Activated naive CD8-positive, alpha-beta T cell treated with anti-CD3 and anti-CD28 coated beads, Interleukin-2, amount 50 U/mL, for 24 hours (primary cell): ENCODE measurements around the gene CLDN5.
A peak's percentile ranks its signal among the peaks of the same experiment; 100 is the strongest.
"Not testable (repeated sequence)": the region's sequence is repeated elsewhere in the genome, so short reads cannot be mapped to it uniquely, and the experiment has no call there.

ENCODE experiments used
- ATAC-seq: fragments of 150-1000 bp; cut with Tn5 transposase; one replicate; pipeline ENCODE4 v1.10.0; 2021
- DNase-seq: peaks from one replicate; pipeline ENCODE4 v3.0.0; 2021
- H3K27ac Mint-ChIP-seq: one replicate; pipeline ENCODE4 v1.8.0; 2021; ENCODE audit warnings: mild to moderate bottlenecking, mixed read lengths
- H3K27me3 Mint-ChIP-seq: one replicate; pipeline ENCODE4 v1.8.0; 2021; ENCODE audit warnings: mixed read lengths
- H3K36me3 Mint-ChIP-seq: one replicate; pipeline ENCODE4 v1.8.0; 2021; ENCODE audit warnings: low read depth, mixed read lengths
- H3K4me1 Mint-ChIP-seq: one replicate; pipeline ENCODE4 v1.8.0; 2021; ENCODE audit warnings: mixed read lengths
- H3K4me3 Mint-ChIP-seq: one replicate; pipeline ENCODE4 v1.8.0; 2021; ENCODE audit warnings: mild to moderate bottlenecking, moderate library complexity, mixed read lengths
- H3K9me3 Mint-ChIP-seq: one replicate; pipeline ENCODE4 v1.8.0; 2021; ENCODE audit warnings: mixed read lengths

CLDN5 gene

DNA sequence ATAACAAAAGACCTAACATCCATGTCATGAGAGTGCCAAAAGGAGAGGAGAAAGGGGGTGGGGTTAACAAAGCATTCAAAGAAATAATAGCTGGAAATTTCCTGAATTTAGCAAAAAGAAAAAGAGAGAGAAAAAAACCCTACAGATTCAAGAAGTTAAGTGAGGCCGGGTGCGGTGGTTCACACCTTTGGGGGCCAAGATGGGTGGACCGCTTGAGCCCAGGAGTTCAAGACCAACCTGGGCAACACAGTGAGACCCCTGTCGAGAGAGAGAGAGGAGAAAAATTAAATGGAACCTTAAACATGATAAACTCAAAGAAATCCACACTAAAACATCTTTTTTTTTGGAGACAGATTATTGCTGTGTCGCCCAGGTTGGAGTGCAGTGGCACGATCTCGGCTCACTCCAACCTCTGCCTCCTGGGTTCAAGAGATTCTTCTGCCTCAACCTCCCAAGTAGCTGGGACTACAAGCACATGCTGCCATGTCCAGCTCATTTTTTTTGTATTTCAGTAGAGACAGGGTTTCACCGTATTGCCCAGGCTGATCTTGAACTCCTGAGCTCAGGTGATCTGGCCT lies 8.9 kb upstream of the CLDN5 start:
- Mint-ChIP-seq H3K36me3 (no peaks in the 10 kb centered on the region), H3K9me3 (no peaks in the 10 kb centered on the region)
- DNase-seq: no peak

DNA sequence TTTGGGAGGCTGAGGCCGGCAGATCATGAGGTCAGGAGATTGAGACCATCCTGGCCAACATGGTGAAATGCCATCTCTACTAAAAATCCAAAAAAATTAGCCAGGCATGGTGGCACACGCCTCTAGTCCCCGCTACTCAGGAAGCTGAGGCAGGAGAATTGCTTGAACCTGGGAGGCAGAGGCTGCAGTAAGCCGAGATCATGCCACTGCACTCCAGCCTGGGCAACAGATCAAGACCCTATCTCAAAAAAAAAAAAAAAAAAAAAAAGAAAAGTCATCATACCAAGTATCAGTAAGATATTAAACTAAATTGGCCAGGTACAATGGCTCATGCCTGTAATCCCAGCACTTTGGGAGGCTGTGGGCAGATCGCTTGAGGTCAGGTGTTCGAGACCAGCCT lies 7.1 kb upstream of the CLDN5 start:
- ATAC-seq, H3K9me3 Mint-ChIP-seq, H3K4me3 Mint-ChIP-seq, H3K27ac Mint-ChIP-seq, DNase-seq, H3K36me3 Mint-ChIP-seq, H3K4me1 Mint-ChIP-seq: not testable (repeated sequence)
- peaks cover 11% of the 10 kb centered on the region for H3K27me3 Mint-ChIP-seq

More for the DNA sequence above, 8.9 kb upstream of the CLDN5 start:
- ATAC-seq: no peak
- Mint-ChIP-seq H3K27me3 (peaks cover 9% of the 10 kb centered on the region), H3K4me3 (no peak overlapping the region), H3K27ac (no peak overlapping the region), H3K4me1 (no peaks in the 10 kb centered on the region)

DNA sequence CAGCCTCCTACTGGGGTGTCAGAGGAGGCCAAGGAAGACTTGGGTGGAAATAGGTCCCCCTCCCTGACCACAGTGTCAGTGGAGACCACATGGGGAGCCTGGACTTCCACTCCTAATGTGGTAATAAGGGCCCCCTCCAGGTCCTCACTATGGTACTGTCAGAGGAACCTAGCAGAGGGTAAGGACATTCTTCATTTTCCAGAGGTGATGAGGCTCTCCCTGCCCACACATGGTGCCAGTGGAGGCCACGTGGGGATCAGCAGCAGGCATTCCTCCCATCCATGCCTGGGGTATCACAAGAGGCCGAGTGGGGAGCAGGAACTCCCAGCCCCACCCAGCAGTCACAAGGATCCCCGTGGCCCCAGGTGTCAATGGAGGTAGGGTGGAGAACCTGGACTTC lies 6.5 kb upstream of the CLDN5 start:
- H3K27ac Mint-ChIP-seq: no peak overlapping the region
- no peak overlapping the region for H3K4me3 Mint-ChIP-seq
- no peak for ATAC-seq
- no peaks in the 10 kb centered on the region for H3K36me3 Mint-ChIP-seq
- no peaks in the 10 kb centered on the region for H3K4me1 Mint-ChIP-seq
- H3K27me3 Mint-ChIP-seq: peaks cover 17% of the 10 kb centered on the region
- DNase-seq: no peak
- no peaks in the 10 kb centered on the region for H3K9me3 Mint-ChIP-seq

DNA sequence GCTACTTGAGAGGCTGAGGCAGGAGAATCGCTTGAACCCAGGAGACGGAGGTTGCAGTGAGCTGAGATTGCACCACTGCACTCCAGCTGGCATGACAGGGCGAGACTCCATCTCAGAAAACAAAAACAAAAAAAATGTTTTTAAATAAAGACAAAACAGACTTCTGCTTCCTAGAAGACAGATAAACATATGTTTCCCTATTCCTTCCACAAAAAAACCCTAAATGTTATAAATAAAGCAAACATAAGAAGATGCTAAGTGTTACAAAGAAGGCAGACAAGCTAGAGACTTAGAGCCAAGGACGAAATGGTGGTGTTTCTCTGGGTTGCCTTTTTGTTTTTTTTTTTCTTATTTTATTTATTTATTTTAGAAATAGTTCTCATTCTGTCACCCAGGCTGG lies 5.6 kb upstream of the CLDN5 start:
- Mint-ChIP-seq H3K4me3 (no peak overlapping the region), H3K36me3 (no peaks in the 10 kb centered on the region), H3K9me3 (no peaks in the 10 kb centered on the region), H3K27ac (no peak overlapping the region), H3K27me3 (peaks cover 25% of the 10 kb centered on the region), H3K4me1 (peaks cover 3% of the 10 kb centered on the region)
- DNase-seq: no peak
- no peak for ATAC-seq

DNA sequence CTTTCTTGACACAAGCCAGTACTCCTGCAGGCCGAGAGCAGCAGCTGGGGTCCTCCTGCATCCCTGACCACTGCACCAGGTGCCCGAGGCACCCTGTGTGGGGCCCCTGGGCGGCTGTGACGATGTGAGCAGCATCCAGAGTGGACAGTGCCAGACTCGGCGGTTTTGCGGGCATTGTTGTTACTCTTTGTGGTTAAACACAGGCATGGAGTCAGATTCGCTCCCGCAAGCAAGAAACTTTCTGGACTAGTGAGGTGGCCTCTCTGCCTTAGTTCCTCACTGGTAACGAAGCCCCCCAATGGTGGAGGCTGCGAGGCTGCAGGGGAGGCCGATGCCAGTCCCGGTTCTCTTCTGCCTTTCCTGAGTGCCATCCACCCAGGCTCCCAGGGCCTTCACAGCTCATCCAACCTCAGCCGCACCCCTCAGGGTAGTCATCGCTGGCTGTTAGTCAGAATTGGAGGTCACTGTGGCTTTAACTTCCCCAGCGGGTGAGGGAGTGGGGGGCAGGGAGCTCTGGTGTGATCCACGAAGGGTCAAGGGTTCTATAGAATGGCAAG lies 3.7 kb upstream of the CLDN5 start:
- ATAC-seq (no peak), DNase-seq (no peak)
- Mint-ChIP-seq H3K27me3 (peaks cover 31% of the 10 kb centered on the region), H3K4me3 (no peak overlapping the region), H3K4me1 (peaks cover 7% of the 10 kb centered on the region), H3K9me3 (no peaks in the 10 kb centered on the region), H3K27ac (no peak overlapping the region), H3K36me3 (no peaks in the 10 kb centered on the region)

DNA sequence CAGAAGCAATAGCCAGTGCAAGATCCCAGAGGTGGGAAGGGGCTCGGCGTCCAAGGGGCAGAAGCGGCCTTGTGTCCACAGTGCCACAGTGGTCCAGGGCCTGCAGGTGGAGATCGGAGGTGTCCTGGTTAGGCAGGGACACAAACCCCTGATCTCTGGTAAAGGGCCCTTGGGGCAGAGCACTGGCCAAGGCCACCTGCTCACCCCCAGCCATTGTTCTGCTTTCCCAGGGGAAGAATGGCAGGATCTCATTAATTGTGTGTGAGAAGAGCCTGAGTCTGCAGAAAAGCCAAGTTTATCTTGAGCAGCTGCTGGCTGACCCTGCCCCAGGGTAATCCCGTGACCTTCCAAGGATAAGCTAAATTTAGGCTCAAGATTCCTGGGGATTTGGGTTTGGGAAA lies 3.1 kb upstream of the CLDN5 start:
- Mint-ChIP-seq H3K36me3 (no peaks in the 10 kb centered on the region), H3K4me1 (peaks cover 10% of the 10 kb centered on the region), H3K27me3 (peaks cover 32% of the 10 kb centered on the region), H3K9me3 (no peaks in the 10 kb centered on the region), H3K27ac (no peak overlapping the region), H3K4me3 (no peak overlapping the region)
- ATAC-seq (no peak), DNase-seq (no peak)

DNA sequence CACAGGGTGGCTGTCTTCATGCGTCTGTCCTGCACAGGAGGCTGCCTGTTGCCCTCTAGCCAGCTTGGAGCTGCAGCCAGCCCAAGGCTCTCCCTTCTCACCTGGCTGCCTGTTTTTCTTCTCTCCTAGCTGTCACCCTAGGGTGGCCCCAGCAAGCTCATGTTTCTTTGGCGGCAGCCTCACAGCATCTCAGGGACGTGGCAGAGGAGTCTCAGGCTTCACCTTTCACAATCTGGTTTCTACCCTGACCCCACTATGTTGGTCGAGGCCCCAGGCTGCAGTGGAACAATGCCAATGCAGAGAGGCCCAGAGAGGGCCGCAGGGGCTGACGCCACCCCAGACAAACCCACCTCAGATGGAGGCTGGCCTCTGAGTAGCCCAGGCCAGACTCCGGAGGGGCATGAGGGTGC lies 2.5 kb upstream of the CLDN5 start:
- ATAC-seq (no peak), DNase-seq (no peak)
- no peaks in the 10 kb centered on the region for H3K9me3 Mint-ChIP-seq
- H3K4me3 Mint-ChIP-seq: no peak overlapping the region
- H3K36me3 Mint-ChIP-seq: peaks cover 3% of the 10 kb centered on the region
- H3K27ac Mint-ChIP-seq: no peak overlapping the region
- H3K27me3 Mint-ChIP-seq: peaks cover 32% of the 10 kb centered on the region
- H3K4me1 Mint-ChIP-seq: peaks cover 10% of the 10 kb centered on the region

DNA sequence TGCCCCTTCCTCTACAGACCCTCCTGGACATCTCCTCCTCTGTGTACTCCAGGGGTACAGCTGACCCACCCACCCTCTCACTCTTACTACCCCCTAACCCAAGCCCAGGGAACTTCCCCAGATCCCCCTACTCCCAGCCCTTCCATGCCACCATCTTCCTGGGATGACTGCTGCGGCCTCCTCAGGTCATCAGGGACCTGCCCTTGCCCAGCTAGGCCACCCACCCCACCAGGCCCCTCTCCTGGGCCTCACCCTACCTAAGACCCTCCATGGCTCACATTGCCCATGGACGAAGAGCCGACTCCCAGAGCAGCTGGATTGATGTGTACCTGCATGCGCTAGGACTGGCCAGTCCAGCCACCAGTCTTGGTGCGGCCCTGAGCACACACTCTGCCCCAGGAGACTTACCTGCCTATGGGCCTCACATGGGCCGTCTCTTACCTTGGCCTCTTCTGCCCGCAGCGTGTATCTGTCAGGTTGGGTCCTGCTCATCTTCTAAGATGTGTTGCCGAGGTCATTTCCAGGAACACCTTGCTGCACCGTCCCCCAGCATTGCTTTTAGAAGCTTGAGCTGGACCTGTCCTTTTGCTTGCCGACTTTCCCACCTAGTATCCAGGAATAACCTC lies 2.0 kb upstream of the CLDN5 start:
- Mint-ChIP-seq H3K9me3 (no peaks in the 10 kb centered on the region), H3K4me1 (peaks cover 10% of the 10 kb centered on the region), H3K36me3 (peaks cover 4% of the 10 kb centered on the region), H3K4me3 (no peak overlapping the region), H3K27ac (no peak overlapping the region), H3K27me3 (peaks cover 32% of the 10 kb centered on the region)
- no peak for DNase-seq
- ATAC-seq: no peak

DNA sequence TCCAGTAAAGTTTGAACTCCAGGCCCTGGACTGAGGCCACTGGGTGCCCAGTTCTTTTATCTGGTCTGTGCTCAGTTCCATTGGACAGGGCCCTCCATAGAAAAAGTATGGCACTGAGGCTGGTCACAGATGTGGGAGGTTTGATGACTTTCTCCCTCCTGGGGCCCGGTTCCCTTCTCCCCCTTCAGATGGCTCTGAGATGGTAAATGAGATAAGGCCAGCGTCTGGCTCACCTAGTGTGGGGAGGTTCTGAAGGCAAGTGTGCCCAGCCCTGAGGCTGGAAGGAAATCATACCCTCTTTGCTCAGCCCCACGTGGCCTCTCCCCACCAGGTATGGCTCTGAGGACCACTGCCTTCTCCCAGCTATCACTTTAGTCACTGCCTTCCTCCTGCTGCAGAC lies 1.5 kb upstream of the CLDN5 start:
- ATAC-seq (no peak), DNase-seq (no peak)
- Mint-ChIP-seq H3K4me3 (no peak overlapping the region), H3K36me3 (peaks cover 4% of the 10 kb centered on the region), H3K9me3 (no peaks in the 10 kb centered on the region), H3K27me3 (peaks cover 32% of the 10 kb centered on the region), H3K27ac (no peak overlapping the region), H3K4me1 (peaks cover 10% of the 10 kb centered on the region)

DNA sequence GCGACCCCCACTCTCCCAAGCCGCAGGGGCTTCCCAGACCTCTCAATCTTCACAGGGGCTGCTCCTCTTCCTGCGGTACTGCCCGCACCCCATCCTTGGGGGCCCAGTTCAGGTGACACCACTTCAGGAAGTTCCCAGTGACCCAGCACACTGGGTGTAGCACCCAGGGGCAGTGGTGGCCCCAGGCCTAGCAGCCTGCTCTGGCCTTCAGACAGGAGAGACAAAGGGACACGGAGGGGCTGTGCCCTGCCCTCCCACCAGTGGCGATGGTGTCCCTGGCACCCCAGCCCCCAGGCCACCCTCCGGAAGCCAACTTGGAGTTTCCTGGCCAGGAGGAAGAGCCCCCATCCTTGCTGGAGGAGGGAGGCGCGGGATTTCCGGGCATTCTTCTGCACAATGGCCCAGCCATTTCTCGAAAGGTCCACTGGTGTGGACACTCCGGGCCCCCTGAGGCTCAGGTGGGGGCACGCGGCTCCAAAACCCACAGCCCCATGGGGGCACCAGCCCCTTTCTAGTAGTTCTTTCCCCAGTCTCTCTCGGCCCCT lies 978 bp upstream of the CLDN5 start:
- no peaks in the 10 kb centered on the region for H3K9me3 Mint-ChIP-seq
- H3K27ac Mint-ChIP-seq: no peak overlapping the region
- peak overlapping the region; percentile 30 for H3K4me3 Mint-ChIP-seq
- ATAC-seq: no peak
- H3K4me1 Mint-ChIP-seq: peaks cover 10% of the 10 kb centered on the region
- H3K27me3 Mint-ChIP-seq: peaks cover 32% of the 10 kb centered on the region
- no peak for DNase-seq
- H3K36me3 Mint-ChIP-seq: peaks cover 4% of the 10 kb centered on the region

DNA sequence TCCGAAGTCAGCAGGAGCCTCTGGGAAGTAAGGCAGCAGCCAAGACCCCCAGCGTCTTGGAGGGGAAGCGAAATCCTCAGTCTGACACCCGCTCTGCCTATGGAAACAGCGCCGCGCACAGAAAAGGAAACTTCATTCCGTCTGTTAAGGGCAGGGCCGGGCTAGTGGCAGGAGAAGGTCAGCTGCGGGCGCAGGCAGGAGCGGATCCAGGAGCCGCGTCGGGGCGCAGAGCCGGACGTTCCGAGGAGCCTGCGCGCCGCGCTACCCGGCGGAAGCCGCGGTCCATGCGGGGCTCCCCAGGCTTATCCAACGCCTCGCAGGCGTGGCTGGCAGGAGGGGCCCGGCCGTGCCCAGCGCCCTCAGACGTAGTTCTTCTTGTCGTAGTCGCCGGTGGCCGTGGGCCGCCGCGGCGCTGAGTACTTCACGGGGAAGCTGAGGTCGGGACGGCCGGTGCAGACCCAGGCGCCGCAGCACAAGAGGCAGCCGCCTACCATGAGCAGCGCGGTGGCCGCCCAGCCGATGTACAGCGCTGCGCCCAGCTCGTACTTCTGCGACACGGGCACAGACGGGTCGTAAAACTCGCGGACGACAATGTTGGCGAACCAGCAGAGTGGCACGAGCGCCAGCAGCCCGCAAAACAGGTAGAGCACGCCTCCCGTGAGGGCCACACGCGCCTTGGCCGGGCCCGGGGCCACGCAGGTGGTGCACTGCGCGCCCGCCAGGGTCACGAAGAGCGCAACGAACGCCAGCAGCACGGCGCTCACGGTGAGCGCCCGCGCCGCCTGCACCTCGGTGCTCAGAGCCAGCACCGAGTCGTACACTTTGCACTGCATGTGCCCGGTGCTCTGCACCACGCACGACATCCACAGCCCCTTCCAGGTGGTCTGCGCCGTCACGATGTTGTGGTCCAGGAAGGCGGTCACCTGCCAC lies 705 bp downstream of the CLDN5 start:
- peak overlapping the region; percentile 32 for H3K4me3 Mint-ChIP-seq
- H3K36me3 Mint-ChIP-seq: peaks cover 9% of the 10 kb centered on the region
- H3K27me3 Mint-ChIP-seq: peaks cover 28% of the 10 kb centered on the region
- peaks cover 10% of the 10 kb centered on the region for H3K4me1 Mint-ChIP-seq
- DNase-seq (no peak), ATAC-seq (peak; percentile 47)
- H3K9me3 Mint-ChIP-seq: no peaks in the 10 kb centered on the region
- no peak overlapping the region for H3K27ac Mint-ChIP-seq

DNA sequence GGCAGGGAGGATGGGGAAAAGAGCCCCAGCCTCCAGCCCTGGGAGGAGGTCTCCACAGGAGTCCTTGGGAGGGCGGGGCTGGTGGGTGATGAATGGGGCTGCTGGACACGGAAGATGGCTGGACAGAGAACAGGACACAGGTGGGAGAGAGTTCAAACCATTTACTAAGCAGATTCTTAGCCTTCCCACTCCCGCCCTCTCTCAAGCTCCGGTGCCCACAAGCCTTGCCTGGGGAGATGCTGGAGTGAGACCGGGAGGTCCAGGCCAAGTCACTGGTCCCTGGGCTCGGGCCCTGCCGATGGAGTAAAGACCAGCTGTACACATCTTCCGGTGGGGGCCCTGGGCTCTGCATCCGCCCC lies 1.4 kb downstream of the CLDN5 start:
- H3K9me3 Mint-ChIP-seq: no peaks in the 10 kb centered on the region
- H3K27me3 Mint-ChIP-seq: peaks cover 28% of the 10 kb centered on the region
- DNase-seq: no peak
- H3K4me1 Mint-ChIP-seq: peaks cover 10% of the 10 kb centered on the region
- H3K4me3 Mint-ChIP-seq: peak overlapping the region; percentile 14
- no peak for ATAC-seq
- no peak overlapping the region for H3K27ac Mint-ChIP-seq
- peaks cover 10% of the 10 kb centered on the region for H3K36me3 Mint-ChIP-seq

DNA sequence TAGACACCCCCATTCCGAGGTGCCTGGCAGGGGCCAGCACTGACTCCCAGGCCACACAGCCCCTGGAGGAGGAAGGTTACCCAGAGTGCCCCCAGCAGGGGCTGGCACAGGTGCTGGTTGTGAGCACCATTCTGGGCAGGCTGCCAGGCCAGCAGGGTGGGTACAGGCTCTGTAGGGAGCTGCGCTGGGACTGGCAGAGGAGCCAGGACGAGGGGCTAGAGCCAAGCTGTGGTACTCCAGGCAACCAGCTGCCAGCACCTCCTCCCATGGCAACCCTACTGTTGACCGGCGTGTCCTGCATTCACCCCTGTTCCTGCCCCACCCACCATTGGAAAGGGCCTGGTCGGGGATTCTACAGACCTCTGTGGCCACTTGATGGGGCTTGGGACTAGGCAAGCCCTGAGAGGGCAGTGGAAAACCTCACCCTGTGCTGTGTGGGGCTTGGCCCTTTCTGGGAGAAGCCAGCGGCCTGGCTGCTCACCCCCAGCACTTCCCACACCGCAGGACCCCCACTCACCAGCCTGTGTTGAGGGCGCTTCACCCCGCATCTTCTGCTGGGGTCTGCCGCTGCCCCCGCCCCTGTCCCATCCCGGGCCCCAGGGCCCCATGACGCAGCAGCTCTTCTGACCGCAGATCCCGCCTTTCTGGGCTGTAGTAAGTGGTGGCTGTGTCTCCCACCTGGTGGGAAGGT lies 1.9 kb downstream of the CLDN5 start:
- Mint-ChIP-seq H3K9me3 (no peaks in the 10 kb centered on the region), H3K27me3 (peaks cover 28% of the 10 kb centered on the region), H3K4me1 (peaks cover 10% of the 10 kb centered on the region), H3K27ac (no peak overlapping the region), H3K36me3 (peaks cover 13% of the 10 kb centered on the region), H3K4me3 (no peak overlapping the region)
- DNase-seq (no peak), ATAC-seq (no peak)

DNA sequence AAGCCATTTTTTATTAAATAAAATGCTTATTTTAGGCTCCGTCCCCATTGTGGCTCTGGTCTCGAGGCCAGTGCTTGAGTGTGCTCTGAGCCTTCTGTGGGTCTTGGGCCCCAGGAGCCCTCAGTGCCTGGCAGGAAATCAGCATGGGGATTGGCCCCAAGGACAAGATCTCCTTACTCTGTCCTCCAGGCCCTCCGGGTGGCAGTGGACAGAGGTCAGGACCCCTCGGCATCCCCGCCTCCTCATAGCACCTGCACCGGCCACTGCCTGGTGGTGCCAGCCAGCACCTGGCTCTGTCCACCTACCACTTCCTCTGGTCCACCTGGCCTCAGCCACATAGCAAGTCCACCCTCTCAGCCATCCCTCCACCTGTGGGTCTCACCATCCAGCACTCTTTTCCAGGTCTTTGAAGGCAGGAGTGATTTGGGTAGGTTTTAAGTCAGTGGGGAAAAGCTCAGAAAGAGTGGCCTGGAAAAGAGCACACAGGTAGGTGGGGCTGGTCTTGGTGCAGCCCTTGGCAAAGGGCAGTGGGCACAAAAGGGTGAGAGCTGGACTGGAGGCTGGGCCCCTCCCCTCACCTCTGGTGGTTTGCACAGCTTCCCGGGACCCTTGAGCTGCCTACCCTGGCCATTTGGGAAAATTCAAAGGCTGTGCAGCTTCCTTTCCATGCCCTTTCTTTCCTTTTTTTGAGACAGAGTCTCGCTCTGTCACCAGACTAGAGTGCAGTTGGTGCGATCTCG lies 3.5 kb downstream of the CLDN5 start:
- Mint-ChIP-seq H3K36me3 (peaks cover 17% of the 10 kb centered on the region), H3K4me1 (peaks cover 10% of the 10 kb centered on the region), H3K27me3 (peaks cover 18% of the 10 kb centered on the region), H3K4me3 (no peak overlapping the region), H3K27ac (no peak overlapping the region), H3K9me3 (no peaks in the 10 kb centered on the region)
- DNase-seq: no peak
- ATAC-seq: no peak
